HepG2 (cell line): ENCODE results near the gene SEPHS2. TPM values are rescaled to one million over a fixed set of nuclear protein-coding genes. Genes with fewer than 3 reads are reported as not detected.
A peak's percentile ranks its signal among the peaks of the same experiment; 100 is the strongest.

Experiments
- DMAP1 ChIP-seq: IDR thresholded peaks from 2 replicates; pipeline ENCODE4 v1.6.1; 2016
- DPF2 ChIP-seq: sonication (generic); formaldehyde crosslinking; IDR thresholded peaks from 2 replicates; pipeline ENCODE4 v1.4.0; 2020; ENCODE audit warnings: mild to moderate bottlenecking, low read depth, missing genetic modification reagents, borderline replicate concordance
- FOXJ3 ChIP-seq: sonication (generic); formaldehyde crosslinking; IDR thresholded peaks from 2 replicates; pipeline ENCODE4 v1.4.0; 2020; ENCODE audit warnings: missing genetic modification reagents, mild to moderate bottlenecking, borderline replicate concordance
- FOXK2 ChIP-seq: fragments of 450-650 bp; IDR thresholded peaks from 2 replicates; pipeline ENCODE4 v1.6.1; 2016
- HOXA3 ChIP-seq: sonication (generic); formaldehyde crosslinking; IDR thresholded peaks from 2 replicates; pipeline ENCODE4 v1.5.0; 2020; ENCODE audit warnings: missing genetic modification reagents
- HOXA9 ChIP-seq: sonication (generic); formaldehyde crosslinking; IDR thresholded peaks from 2 replicates; pipeline ENCODE4 v1.8.1; 2022; ENCODE audit warnings: missing genetic modification reagents, mild to moderate bottlenecking, moderate library complexity, borderline replicate concordance
- KLF16 ChIP-seq, 2 experiments: sonication (generic) in 1 of 2; formaldehyde crosslinking in 1 of 2; IDR thresholded peaks; 2 replicates each; pipeline versions ENCODE4 v1.6.1 to v1.8.0; 2016 to 2023; ENCODE audit warnings: missing genetic modification reagents in 2 of 2, missing compliant biosample characterization in 1 of 2
- MAF1 ChIP-seq: sonication (generic); formaldehyde crosslinking; IDR thresholded peaks from 2 replicates; pipeline ENCODE4 v1.5.0; 2020; ENCODE audit warnings: missing genetic modification reagents, borderline replicate concordance
- NCOA1 ChIP-seq: sonication (generic); formaldehyde crosslinking; IDR thresholded peaks from 2 replicates; pipeline ENCODE4 v1.9.0; 2021; ENCODE audit warnings: missing genetic modification reagents
- PAF1 ChIP-seq: IDR thresholded peaks from 2 replicates; pipeline ENCODE4 v1.6.1; 2016; ENCODE audit warnings: missing genetic modification reagents, missing compliant biosample characterization
- RXRB ChIP-seq: IDR thresholded peaks from 2 replicates; pipeline ENCODE4 v1.6.1; 2016; ENCODE audit warnings: borderline replicate concordance, missing genetic modification reagents, missing compliant biosample characterization
- TCF7 ChIP-seq: sonication (generic); IDR thresholded peaks from 2 replicates; pipeline ENCODE4 v1.6.1; 2016; ENCODE audit warnings: antibody characterized with exemption, low read depth
- ZNF124 ChIP-seq: sonication (generic); formaldehyde crosslinking; IDR thresholded peaks from 2 replicates; pipeline ENCODE4 v1.4.0; 2020; ENCODE audit warnings: missing genetic modification reagents
- ZNF644 ChIP-seq: IDR thresholded peaks from 2 replicates; pipeline ENCODE4 v1.6.1; 2016; ENCODE audit warnings: low read depth
- ZNF660 ChIP-seq: sonication (generic); formaldehyde crosslinking; IDR thresholded peaks from 2 replicates; pipeline ENCODE4 v1.5.1; 2020; ENCODE audit warnings: mild to moderate bottlenecking, low read depth, missing genetic modification reagents, borderline replicate concordance
- ZNF816 ChIP-seq: sonication (generic); formaldehyde crosslinking; IDR thresholded peaks from 2 replicates; pipeline ENCODE4 v1.8.0; 2022; ENCODE audit warnings: missing genetic modification reagents, mild to moderate bottlenecking, borderline replicate concordance
- polyA plus RNA-seq, 8 experiments: library from polyadenylated mRNA; depleted of rRNA in 3 of 8; stranded (reverse) in 7 of 8; unstranded in 1 of 8; fragments of >200 nt; fragmentation: Illumina TruSeq in 4 of 8; extraction: Trizol in 4 of 8; gene quantifications; 2 replicates each; pipeline versions ENCODE4 v1.2.1 to v1.2.3, GENCODE V29; 2011 to 2016; ENCODE audit warnings: low read depth in 4 of 8, missing spikeins in 1 of 8, mixed read lengths in 1 of 8; ENCODE audit not compliant: insufficient read depth in 1 of 8
- total RNA-seq, 5 experiments: library from RNA; depleted of rRNA; stranded (reverse); fragments of >200 nt; fragmentation: Illumina TruSeq; extraction: Trizol; gene quantifications; 2 replicates each; pipeline ENCODE4 v1.2.3, GENCODE V29; 2016; ENCODE audit warnings: low read depth in 1 of 5
- TF ChIP-seq, protein P1 (sequence below): IDR thresholded peaks from 2 replicates; pipeline ENCODE4 v1.6.1; 2016
- TF ChIP-seq, protein P2 (sequence below): IDR thresholded peaks from 2 replicates; pipeline ENCODE4 v1.6.1; 2016; ENCODE audit warnings: control low read depth
- TF ChIP-seq, protein P3 (sequence below): sonication (generic); formaldehyde crosslinking; conservative IDR thresholded peaks from 2 replicates; pipeline ENCODE4 v1.5.0; 2020; ENCODE audit warnings: missing genetic modification reagents
- TF ChIP-seq, protein P4 (sequence below): sonication (generic); formaldehyde crosslinking; IDR thresholded peaks from 2 replicates; pipeline ENCODE4 v1.8.1; 2022; ENCODE audit warnings: low read depth, mild to moderate bottlenecking, missing genetic modification reagents
- TF ChIP-seq, protein P5 (sequence below): conservative IDR thresholded peaks from 2 replicates; pipeline ENCODE4 v1.6.1; 2018; ENCODE audit warnings: missing genetic modification reagents

SEPHS2 gene
- total and polyA plus RNA-seq, 2 of the 13 experiments (the other 11 are each of a cell fraction or from before 2014, with no cell fraction given): 20.7 to 127 TPM

DNA sequence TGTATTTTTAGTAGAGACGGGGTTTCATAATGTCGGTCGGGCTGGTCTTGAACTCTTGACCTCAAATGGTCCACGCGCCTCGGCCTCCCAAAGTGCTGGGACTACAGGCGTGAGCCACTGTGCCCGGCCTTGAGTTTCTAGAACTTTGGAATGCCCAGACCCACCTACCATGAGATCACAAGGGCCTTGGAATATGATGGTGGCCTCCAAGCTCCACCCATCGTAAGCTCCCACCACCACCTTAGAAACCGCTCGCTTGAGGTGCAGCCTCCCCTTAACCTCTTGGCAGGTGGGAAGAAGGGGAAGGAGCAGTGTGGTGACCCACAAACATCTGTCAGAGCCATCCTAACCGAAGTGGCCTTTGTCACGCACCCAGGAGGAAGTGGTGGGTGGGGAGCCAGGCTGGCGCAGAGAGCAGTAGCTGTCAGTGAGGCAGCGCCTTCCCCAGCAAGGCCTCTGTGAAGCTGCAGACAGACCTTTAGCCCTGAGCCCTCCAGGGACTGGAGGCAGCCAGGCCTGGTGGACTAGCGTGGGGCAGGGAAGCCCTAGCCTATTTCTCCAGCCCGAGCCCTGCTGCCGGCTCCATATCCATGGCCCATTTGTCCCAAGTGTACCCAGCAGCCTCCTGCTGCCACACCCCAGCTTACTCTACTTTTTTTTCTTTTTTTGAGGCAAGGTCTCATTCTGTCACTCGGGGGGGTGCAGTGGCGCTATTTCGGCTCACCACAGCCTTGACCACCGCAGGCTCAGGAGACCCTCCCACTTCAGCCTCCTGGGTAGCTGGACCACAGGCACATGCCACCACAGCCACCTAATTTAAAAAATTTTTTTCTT is 13.1 kb upstream of the SEPHS2 start (continued):
- TF ChIP-seq, protein P1, sequence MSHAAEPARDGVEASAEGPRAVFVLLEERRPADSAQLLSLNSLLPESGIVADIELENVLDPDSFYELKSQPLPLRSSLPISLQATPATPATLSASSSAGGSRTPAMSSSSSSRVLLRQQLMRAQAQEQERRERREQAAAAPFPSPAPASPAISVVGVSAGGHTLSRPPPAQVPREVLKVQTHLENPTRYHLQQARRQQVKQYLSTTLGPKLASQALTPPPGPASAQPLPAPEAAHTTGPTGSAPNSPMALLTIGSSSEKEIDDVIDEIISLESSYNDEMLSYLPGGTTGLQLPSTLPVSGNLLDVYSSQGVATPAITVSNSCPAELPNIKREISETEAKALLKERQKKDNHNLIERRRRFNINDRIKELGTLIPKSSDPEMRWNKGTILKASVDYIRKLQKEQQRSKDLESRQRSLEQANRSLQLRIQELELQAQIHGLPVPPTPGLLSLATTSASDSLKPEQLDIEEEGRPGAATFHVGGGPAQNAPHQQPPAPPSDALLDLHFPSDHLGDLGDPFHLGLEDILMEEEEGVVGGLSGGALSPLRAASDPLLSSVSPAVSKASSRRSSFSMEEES (CRISPR knock-in tag): peak; percentile 52; the same call in 1 of the 2 replicates
- peak; percentile 74 for TF ChIP-seq DMAP1
- no peak for TF ChIP-seq ZNF816 (CRISPR knock-in tag)
- TF ChIP-seq DPF2 (CRISPR knock-in tag): peak; percentile 69; the same call in 1 of the 2 replicates
- no peak for TF ChIP-seq FOXJ3
- TF ChIP-seq ZNF644: peak; percentile 19; the same call in 1 of the 2 replicates
- TF ChIP-seq PAF1 (CRISPR knock-in tag): no peak
- TF ChIP-seq ZNF660: 0 out of 2 replicates have a peak, but pooled peaks have one; percentile 12
- TF ChIP-seq HOXA9 (CRISPR knock-in tag): no peak
- TF ChIP-seq, protein P2, sequence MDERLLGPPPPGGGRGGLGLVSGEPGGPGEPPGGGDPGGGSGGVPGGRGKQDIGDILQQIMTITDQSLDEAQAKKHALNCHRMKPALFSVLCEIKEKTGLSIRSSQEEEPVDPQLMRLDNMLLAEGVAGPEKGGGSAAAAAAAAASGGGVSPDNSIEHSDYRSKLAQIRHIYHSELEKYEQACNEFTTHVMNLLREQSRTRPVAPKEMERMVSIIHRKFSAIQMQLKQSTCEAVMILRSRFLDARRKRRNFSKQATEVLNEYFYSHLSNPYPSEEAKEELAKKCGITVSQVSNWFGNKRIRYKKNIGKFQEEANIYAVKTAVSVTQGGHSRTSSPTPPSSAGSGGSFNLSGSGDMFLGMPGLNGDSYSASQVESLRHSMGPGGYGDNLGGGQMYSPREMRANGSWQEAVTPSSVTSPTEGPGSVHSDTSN (CRISPR knock-in tag): no peak
- TF ChIP-seq, protein P3, sequence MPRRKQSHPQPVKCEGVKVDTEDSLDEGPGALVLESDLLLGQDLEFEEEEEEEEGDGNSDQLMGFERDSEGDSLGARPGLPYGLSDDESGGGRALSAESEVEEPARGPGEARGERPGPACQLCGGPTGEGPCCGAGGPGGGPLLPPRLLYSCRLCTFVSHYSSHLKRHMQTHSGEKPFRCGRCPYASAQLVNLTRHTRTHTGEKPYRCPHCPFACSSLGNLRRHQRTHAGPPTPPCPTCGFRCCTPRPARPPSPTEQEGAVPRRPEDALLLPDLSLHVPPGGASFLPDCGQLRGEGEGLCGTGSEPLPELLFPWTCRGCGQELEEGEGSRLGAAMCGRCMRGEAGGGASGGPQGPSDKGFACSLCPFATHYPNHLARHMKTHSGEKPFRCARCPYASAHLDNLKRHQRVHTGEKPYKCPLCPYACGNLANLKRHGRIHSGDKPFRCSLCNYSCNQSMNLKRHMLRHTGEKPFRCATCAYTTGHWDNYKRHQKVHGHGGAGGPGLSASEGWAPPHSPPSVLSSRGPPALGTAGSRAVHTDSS: no peak; the same call in 1 of the 2 replicates
- no peak for TF ChIP-seq MAF1 (CRISPR knock-in tag)
- TF ChIP-seq RXRB (CRISPR knock-in tag): no peak; the same call in 1 of the 2 replicates
- TF ChIP-seq, protein P4, sequence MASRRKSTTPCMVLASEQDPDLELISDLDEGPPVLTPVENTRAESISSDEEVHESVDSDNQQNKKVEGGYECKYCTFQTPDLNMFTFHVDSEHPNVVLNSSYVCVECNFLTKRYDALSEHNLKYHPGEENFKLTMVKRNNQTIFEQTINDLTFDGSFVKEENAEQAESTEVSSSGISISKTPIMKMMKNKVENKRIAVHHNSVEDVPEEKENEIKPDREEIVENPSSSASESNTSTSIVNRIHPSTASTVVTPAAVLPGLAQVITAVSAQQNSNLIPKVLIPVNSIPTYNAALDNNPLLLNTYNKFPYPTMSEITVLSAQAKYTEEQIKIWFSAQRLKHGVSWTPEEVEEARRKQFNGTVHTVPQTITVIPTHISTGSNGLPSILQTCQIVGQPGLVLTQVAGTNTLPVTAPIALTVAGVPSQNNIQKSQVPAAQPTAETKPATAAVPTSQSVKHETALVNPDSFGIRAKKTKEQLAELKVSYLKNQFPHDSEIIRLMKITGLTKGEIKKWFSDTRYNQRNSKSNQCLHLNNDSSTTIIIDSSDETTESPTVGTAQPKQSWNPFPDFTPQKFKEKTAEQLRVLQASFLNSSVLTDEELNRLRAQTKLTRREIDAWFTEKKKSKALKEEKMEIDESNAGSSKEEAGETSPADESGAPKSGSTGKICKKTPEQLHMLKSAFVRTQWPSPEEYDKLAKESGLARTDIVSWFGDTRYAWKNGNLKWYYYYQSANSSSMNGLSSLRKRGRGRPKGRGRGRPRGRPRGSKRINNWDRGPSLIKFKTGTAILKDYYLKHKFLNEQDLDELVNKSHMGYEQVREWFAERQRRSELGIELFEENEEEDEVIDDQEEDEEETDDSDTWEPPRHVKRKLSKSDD: no peak; the same call in 1 of the 2 replicates
- peak in 1 of 2 experiments; percentile 69; a peak in 2 of 4 replicates for TF ChIP-seq KLF16 (CRISPR knock-in tag; IDR thresholded peaks at IDR 0.05)
- TF ChIP-seq NCOA1 (CRISPR knock-in tag): peak; percentile 51; the same call in 1 of the 2 replicates
- TF ChIP-seq, protein P5, sequence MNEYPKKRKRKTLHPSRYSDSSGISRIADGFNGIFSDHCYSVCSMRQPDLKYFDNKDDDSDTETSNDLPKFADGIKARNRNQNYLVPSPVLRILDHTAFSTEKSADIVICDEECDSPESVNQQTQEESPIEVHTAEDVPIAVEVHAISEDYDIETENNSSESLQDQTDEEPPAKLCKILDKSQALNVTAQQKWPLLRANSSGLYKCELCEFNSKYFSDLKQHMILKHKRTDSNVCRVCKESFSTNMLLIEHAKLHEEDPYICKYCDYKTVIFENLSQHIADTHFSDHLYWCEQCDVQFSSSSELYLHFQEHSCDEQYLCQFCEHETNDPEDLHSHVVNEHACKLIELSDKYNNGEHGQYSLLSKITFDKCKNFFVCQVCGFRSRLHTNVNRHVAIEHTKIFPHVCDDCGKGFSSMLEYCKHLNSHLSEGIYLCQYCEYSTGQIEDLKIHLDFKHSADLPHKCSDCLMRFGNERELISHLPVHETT (CRISPR knock-in tag): 0 out of 2 replicates have a peak, but pooled peaks have one; percentile 36
- 0 out of 2 replicates have a peak, but pooled peaks have one; percentile 65 for TF ChIP-seq ZNF124 (CRISPR knock-in tag)
- peak; percentile 71 for TF ChIP-seq HOXA3 (CRISPR knock-in tag)
- no peak for TF ChIP-seq TCF7
- TF ChIP-seq FOXK2: no peak
